ENCODE measurements around the gene COG5.

Gene COG5

DNA sequence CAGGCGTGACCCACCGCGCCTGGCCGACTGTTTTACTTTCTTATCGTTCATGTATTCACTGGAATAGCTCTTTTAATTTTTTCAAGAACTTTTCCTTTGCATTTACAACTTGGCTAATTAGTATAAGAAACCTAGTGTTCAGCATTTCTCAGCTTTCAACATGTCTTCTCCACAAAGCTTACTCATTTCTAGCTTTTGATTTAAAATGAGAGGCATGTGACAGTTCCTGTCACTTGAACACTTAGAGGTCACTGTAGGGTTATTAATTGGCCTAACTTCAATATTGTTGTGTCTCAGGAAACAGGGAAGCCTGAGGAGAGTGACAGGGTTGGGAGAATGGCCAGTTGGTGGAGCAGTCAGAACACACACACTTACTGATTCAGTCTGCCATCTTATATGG, 218.9 kb downstream of the COG5 start:
- TF ChIP-seq, protein P1, sequence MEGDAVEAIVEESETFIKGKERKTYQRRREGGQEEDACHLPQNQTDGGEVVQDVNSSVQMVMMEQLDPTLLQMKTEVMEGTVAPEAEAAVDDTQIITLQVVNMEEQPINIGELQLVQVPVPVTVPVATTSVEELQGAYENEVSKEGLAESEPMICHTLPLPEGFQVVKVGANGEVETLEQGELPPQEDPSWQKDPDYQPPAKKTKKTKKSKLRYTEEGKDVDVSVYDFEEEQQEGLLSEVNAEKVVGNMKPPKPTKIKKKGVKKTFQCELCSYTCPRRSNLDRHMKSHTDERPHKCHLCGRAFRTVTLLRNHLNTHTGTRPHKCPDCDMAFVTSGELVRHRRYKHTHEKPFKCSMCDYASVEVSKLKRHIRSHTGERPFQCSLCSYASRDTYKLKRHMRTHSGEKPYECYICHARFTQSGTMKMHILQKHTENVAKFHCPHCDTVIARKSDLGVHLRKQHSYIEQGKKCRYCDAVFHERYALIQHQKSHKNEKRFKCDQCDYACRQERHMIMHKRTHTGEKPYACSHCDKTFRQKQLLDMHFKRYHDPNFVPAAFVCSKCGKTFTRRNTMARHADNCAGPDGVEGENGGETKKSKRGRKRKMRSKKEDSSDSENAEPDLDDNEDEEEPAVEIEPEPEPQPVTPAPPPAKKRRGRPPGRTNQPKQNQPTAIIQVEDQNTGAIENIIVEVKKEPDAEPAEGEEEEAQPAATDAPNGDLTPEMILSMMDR (IDR thresholded peaks at IDR 0.05; ENCODE audit: insufficient read depth, low read depth, low read length, missing control alignments): no peak
- no peak for DNase-seq (ENCODE audit: low read depth)
- no peak overlapping the region for H3K4me3 ChIP-seq (ENCODE audit: low read depth, low read length)

GRCh38 chr7:107344286-107344685, 219.4 kb downstream of the COG5 start:
- H3K4me3 ChIP-seq (ENCODE audit: low read depth, low read length): no peak overlapping the region
- TF ChIP-seq, protein P1 (IDR thresholded peaks at IDR 0.05; ENCODE audit: insufficient read depth, low read depth, low read length, missing control alignments): no peak
- no peak for DNase-seq (ENCODE audit: low read depth)

GRCh38 chr7:107338080-107338479, 225.6 kb downstream of the COG5 start:
- no peak for DNase-seq (ENCODE audit: low read depth)
- TF ChIP-seq, protein P1 (IDR thresholded peaks at IDR 0.05; ENCODE audit: insufficient read depth, low read depth, low read length, missing control alignments): no peak
- no peak overlapping the region for H3K4me3 ChIP-seq (ENCODE audit: low read depth, low read length)

GRCh38 chr7:107332488-107333269, 231.0 kb downstream of the COG5 start:
- peak; percentile 40 for DNase-seq (ENCODE audit: low read depth)
- TF ChIP-seq, protein P1 (IDR thresholded peaks at IDR 0.05; ENCODE audit: insufficient read depth, low read depth, low read length, missing control alignments): no peak
- H3K4me3 ChIP-seq (ENCODE audit: low read depth, low read length): peak overlapping the region; percentile 39

GRCh38 chr7:107330478-107330877, 233.2 kb downstream of the COG5 start:
- H3K4me3 ChIP-seq (ENCODE audit: low read depth, low read length): no peak overlapping the region
- DNase-seq (ENCODE audit: low read depth): no peak
- TF ChIP-seq, protein P1 (IDR thresholded peaks at IDR 0.05; ENCODE audit: insufficient read depth, low read depth, low read length, missing control alignments): no peak

DNA sequence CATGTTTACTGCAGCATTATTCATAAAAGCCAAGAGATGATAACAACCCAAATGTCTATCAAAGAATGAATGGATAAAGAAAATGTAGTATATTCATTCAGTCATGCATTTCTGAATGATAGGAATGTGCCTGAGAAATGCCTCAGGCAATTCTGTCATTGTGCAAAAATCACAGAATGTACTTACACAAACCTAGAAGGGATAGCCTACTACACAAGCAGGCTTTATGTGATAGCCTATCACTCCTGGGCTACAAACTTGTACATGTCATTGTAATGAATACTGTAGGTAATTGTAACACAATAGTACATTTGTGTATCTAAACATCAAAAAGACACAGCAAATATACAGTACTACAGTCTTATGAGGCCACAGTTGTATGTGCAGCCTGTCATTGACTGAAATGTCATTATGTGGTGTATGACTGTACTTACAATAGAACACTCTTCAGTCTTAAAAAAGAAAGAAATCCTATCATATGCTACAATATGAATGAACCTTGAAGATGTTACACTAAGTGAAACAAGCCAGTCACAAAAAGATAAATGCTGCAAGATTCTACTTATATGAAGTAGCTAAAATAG, 235.6 kb downstream of the COG5 start:
- TF ChIP-seq, protein P1 (IDR thresholded peaks at IDR 0.05; ENCODE audit: insufficient read depth, low read depth, low read length, missing control alignments): no peak
- DNase-seq (ENCODE audit: low read depth): no peak
- no peak overlapping the region for H3K4me3 ChIP-seq (ENCODE audit: low read depth, low read length)

All from GM12865 (cell line).